Mucosa of stomach (tissue), 1 donor: ENCODE measurements around the gene GNAS.

Experiments
- H3K27me3 ChIP-seq: one replicate; pipeline ENCODE4 v1.7.0; 2013; ENCODE audit warnings: mild to moderate bottlenecking, low read length; ENCODE audit not compliant: control insufficient read depth, insufficient read depth
- H3K36me3 ChIP-seq: one replicate; pipeline ENCODE4 v1.7.0; 2013; ENCODE audit warnings: low read length; ENCODE audit not compliant: control insufficient read depth, insufficient read depth
- H3K4me1 ChIP-seq: one replicate; pipeline ENCODE4 v1.7.0; 2013; ENCODE audit warnings: mild to moderate bottlenecking, low read length; ENCODE audit not compliant: control insufficient read depth, insufficient read depth
- H3K4me3 ChIP-seq: one replicate; pipeline ENCODE4 v1.7.0; 2013; ENCODE audit warnings: low read length
- H3K9ac ChIP-seq: one replicate; pipeline ENCODE4 v1.7.0; 2013; ENCODE audit warnings: mild to moderate bottlenecking, low read length, moderate library complexity
- H3K9me3 ChIP-seq: one replicate; pipeline ENCODE4 v1.7.0; 2013; ENCODE audit warnings: mild to moderate bottlenecking, low read length, moderate library complexity; ENCODE audit not compliant: control insufficient read depth
- donor health status: Pancreatic carcinoma.

GNAS gene

GRCh38 chr20:58863044-58863790, 10.7 kb downstream of the GNAS start:
- peaks cover 5% of the 10 kb centered on the region for H3K27me3 ChIP-seq
- H3K9me3 ChIP-seq, result no peaks in the 10 kb centered on the region
- no peaks in the 10 kb centered on the region for H3K36me3 ChIP-seq
- H3K4me3 ChIP-seq, result no peak overlapping the region
- H3K4me1 ChIP-seq, result no peaks in the 10 kb centered on the region
- H3K9ac ChIP-seq, result no peak overlapping the region

- peaks cover 3% of the 10 kb centered on the region for H3K27me3 ChIP-seq
- no peak overlapping the region for H3K9ac ChIP-seq
- no peaks in the 10 kb centered on the region for H3K4me1 ChIP-seq
Measured at GRCh38 chr20:58864346-58864745, 11.8 kb downstream of the GNAS start.

GRCh38 chr20:58865843-58866242, 13.3 kb downstream of the GNAS start:
- H3K9me3 ChIP-seq, result no peaks in the 10 kb centered on the region

More at GRCh38 chr20:58864346-58864745, 11.8 kb downstream of the GNAS start:
- no peaks in the 10 kb centered on the region for H3K9me3 ChIP-seq
- no peaks in the 10 kb centered on the region for H3K36me3 ChIP-seq
- no peak overlapping the region for H3K4me3 ChIP-seq

GRCh38 chr20:58867211-58867610, 14.7 kb downstream of the GNAS start:
- Histone ChIP-seq H3K36me3 (no peaks in the 10 kb centered on the region), H3K4me1 (no peaks in the 10 kb centered on the region), H3K9me3 (no peaks in the 10 kb centered on the region), H3K27me3 (no peaks in the 10 kb centered on the region), H3K4me3 (no peak overlapping the region), H3K9ac (no peak overlapping the region)

More at GRCh38 chr20:58865843-58866242, 13.3 kb downstream of the GNAS start:
- no peaks in the 10 kb centered on the region for H3K36me3 ChIP-seq
- peaks cover 3% of the 10 kb centered on the region for H3K27me3 ChIP-seq
- H3K4me3 ChIP-seq, result no peak overlapping the region
- no peaks in the 10 kb centered on the region for H3K4me1 ChIP-seq
- H3K9ac ChIP-seq, result no peak overlapping the region

GRCh38 chr20:58868795-58869194, 16.3 kb downstream of the GNAS start:
- no peaks in the 10 kb centered on the region for H3K9me3 ChIP-seq
- no peak overlapping the region for H3K9ac ChIP-seq
- no peak overlapping the region for H3K4me3 ChIP-seq
- no peaks in the 10 kb centered on the region for H3K4me1 ChIP-seq
- H3K27me3 ChIP-seq, result no peaks in the 10 kb centered on the region
- no peaks in the 10 kb centered on the region for H3K36me3 ChIP-seq

GRCh38 chr20:58869662-58870227, 17.2 kb downstream of the GNAS start:
- H3K36me3 ChIP-seq, result no peaks in the 10 kb centered on the region
- no peak overlapping the region for H3K4me3 ChIP-seq
- no peak overlapping the region for H3K9ac ChIP-seq

GRCh38 chr20:58870293-58871014, 17.9 kb downstream of the GNAS start:
- Histone ChIP-seq H3K4me3 (no peak overlapping the region), H3K4me1 (no peaks in the 10 kb centered on the region), H3K27me3 (no peaks in the 10 kb centered on the region), H3K9me3 (no peaks in the 10 kb centered on the region), H3K36me3 (no peaks in the 10 kb centered on the region), H3K9ac (no peak overlapping the region)

More at GRCh38 chr20:58869662-58870227, 17.2 kb downstream of the GNAS start:
- H3K27me3 ChIP-seq, result no peaks in the 10 kb centered on the region
- no peaks in the 10 kb centered on the region for H3K4me1 ChIP-seq
- H3K9me3 ChIP-seq, result no peaks in the 10 kb centered on the region

GRCh38 chr20:58871533-58872102, 19.1 kb downstream of the GNAS start:
- no peaks in the 10 kb centered on the region for H3K27me3 ChIP-seq
- H3K4me3 ChIP-seq, result no peak overlapping the region
- no peaks in the 10 kb centered on the region for H3K9me3 ChIP-seq
- no peaks in the 10 kb centered on the region for H3K36me3 ChIP-seq
- no peaks in the 10 kb centered on the region for H3K4me1 ChIP-seq
- no peak overlapping the region for H3K9ac ChIP-seq

- no peak overlapping the region for H3K4me3 ChIP-seq
Measured at GRCh38 chr20:58874469-58874868, 22.0 kb downstream of the GNAS start.

GRCh38 chr20:58875111-58875510, 22.6 kb downstream of the GNAS start:
- Histone ChIP-seq H3K27me3 (no peaks in the 10 kb centered on the region), H3K9me3 (no peaks in the 10 kb centered on the region), H3K4me3 (no peak overlapping the region), H3K36me3 (no peaks in the 10 kb centered on the region), H3K4me1 (no peaks in the 10 kb centered on the region), H3K9ac (no peak overlapping the region)

More at GRCh38 chr20:58874469-58874868, 22.0 kb downstream of the GNAS start:
- Histone ChIP-seq H3K9ac (no peak overlapping the region), H3K36me3 (no peaks in the 10 kb centered on the region), H3K27me3 (no peaks in the 10 kb centered on the region), H3K9me3 (no peaks in the 10 kb centered on the region), H3K4me1 (no peaks in the 10 kb centered on the region)

GRCh38 chr20:58875541-58876134, 23.1 kb downstream of the GNAS start:
- Histone ChIP-seq H3K9me3 (no peaks in the 10 kb centered on the region), H3K9ac (no peak overlapping the region), H3K27me3 (no peaks in the 10 kb centered on the region), H3K4me1 (no peaks in the 10 kb centered on the region), H3K36me3 (no peaks in the 10 kb centered on the region), H3K4me3 (no peak overlapping the region)
